Neural crest cell (in vitro differentiated cells): Measurements from ENCODE around the gene DSCAM. TPM values are rescaled to one million over a fixed set of nuclear protein-coding genes. Genes with fewer than 3 reads are reported as not detected.

Experiments used
- DNase-seq: peaks from one replicate; pipeline ENCODE4 v3.0.0; 2021; ENCODE audit warnings: low read depth, mixed read lengths, low spot score
- H3K27ac Mint-ChIP-seq: one replicate; pipeline ENCODE4 v1.8.0; 2021; ENCODE audit warnings: mild to moderate bottlenecking, mixed read lengths; ENCODE audit not compliant: unreplicated experiment
- H3K27me3 Mint-ChIP-seq: 2 replicates; pipeline ENCODE4 v1.8.0; 2021; ENCODE audit warnings: low read depth, mild to moderate bottlenecking, mixed read lengths
- H3K36me3 Mint-ChIP-seq: 2 replicates; pipeline ENCODE4 v1.8.0; 2021; ENCODE audit warnings: low read depth, mild to moderate bottlenecking, mixed read lengths
- H3K4me1 Mint-ChIP-seq: 2 replicates; pipeline ENCODE4 v1.8.0; 2021; ENCODE audit warnings: mixed read lengths
- H3K4me3 Mint-ChIP-seq: one replicate; pipeline ENCODE4 v1.8.0; 2021; ENCODE audit warnings: mild to moderate bottlenecking, mixed read lengths
- H3K9me3 Mint-ChIP-seq: 2 replicates; pipeline ENCODE4 v1.8.0; 2021; ENCODE audit warnings: mixed read lengths
- CTCF ChIP-seq: fragments of 200-600 bp; sonication (generic); conservative IDR thresholded peaks from 2 replicates; pipeline ENCODE4 v1.5.0; 2021; ENCODE audit warnings: antibody characterized with exemption, mild to moderate bottlenecking
- total RNA-seq: library from RNA; stranded (reverse); gene quantifications from 2 replicates; pipeline ENCODE4 v1.2.1, GENCODE V29; 2021

DSCAM gene
- total RNA-seq, 1 donor from 2014 or later: 0.19 TPM

- H3K4me3 Mint-ChIP-seq: no peak overlapping the region
- H3K27ac Mint-ChIP-seq: no peak overlapping the region
- no peaks in the 10 kb centered on the region for H3K36me3 Mint-ChIP-seq
- no peak for DNase-seq
- no peak for TF ChIP-seq CTCF
- peaks cover 2% of the 10 kb centered on the region for H3K27me3 Mint-ChIP-seq
- H3K4me1 Mint-ChIP-seq: no peaks in the 10 kb centered on the region
- no peaks in the 10 kb centered on the region for H3K9me3 Mint-ChIP-seq
These were observed 374.9 kb downstream of the DSCAM start for GRCh38 chr21:40472013-40472412.

DNA sequence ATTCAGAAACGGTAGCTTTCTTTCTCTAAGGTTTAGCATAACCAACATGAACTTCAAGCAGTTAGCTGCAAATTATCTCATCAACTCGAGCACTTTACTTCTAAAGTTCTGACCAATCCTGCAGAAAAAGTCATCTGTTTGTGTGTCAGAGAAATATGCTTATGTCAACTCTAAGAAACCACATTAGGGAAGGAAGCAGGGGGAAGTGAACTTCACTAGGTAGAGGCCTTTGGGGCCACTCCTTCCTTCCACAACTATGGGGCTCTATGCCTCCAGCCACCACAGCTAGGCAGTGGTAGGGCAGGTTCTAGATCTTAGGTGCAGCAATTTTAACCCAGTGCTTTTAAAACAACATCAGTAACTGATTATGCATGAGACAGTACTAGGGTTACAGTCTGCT lies 375.9 kb downstream of the DSCAM start:
- Mint-ChIP-seq H3K27me3 (peaks cover 6% of the 10 kb centered on the region), H3K27ac (no peak overlapping the region), H3K4me3 (no peak overlapping the region), H3K9me3 (no peaks in the 10 kb centered on the region), H3K36me3 (no peaks in the 10 kb centered on the region), H3K4me1 (no peaks in the 10 kb centered on the region)
- DNase-seq: no peak
- TF ChIP-seq CTCF: no peak

- H3K4me1 Mint-ChIP-seq: no peaks in the 10 kb centered on the region
- peaks cover 27% of the 10 kb centered on the region for H3K27me3 Mint-ChIP-seq
- no peaks in the 10 kb centered on the region for H3K9me3 Mint-ChIP-seq
- DNase-seq: no peak
- H3K4me3 Mint-ChIP-seq: no peak overlapping the region
- no peak overlapping the region for H3K27ac Mint-ChIP-seq
- peak; percentile 84 for TF ChIP-seq CTCF
- no peaks in the 10 kb centered on the region for H3K36me3 Mint-ChIP-seq
These were observed 380.0 kb downstream of the DSCAM start for GRCh38 chr21:40466893-40467483.

DNA sequence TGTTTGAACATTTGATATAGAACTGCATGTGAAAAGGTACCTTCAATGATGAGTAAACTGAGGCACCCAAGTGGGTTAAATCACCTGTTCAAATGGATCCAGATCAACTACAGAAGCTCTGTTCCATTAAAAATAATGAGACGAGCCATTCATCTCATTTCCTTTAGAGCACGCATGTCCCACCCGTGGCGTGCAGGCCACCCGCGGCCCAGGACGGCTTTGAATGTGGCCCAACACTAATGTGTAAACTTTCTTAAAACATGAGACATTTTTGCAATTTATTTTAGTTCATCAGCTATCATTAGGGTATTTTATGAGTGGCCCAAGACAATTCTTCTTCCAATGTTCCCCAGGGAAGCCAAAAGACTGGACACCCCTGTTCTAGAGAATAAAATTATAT lies 381.6 kb downstream of the DSCAM start:
- Mint-ChIP-seq H3K36me3 (no peaks in the 10 kb centered on the region), H3K4me3 (no peak overlapping the region), H3K27me3 (peaks cover 35% of the 10 kb centered on the region), H3K27ac (no peak overlapping the region), H3K9me3 (no peaks in the 10 kb centered on the region), H3K4me1 (no peaks in the 10 kb centered on the region)
- no peak for DNase-seq
- no peak for TF ChIP-seq CTCF

- no peaks in the 10 kb centered on the region for H3K36me3 Mint-ChIP-seq
- H3K4me1 Mint-ChIP-seq: no peaks in the 10 kb centered on the region
- no peak overlapping the region for H3K4me3 Mint-ChIP-seq
- no peak for TF ChIP-seq CTCF
- no peak overlapping the region for H3K27ac Mint-ChIP-seq
- H3K27me3 Mint-ChIP-seq: peaks cover 47% of the 10 kb centered on the region
- DNase-seq: no peak
- no peaks in the 10 kb centered on the region for H3K9me3 Mint-ChIP-seq
These were observed 383.8 kb downstream of the DSCAM start for GRCh38 chr21:40463176-40463575.
